Measurements from ENCODE around the gene NPDC1.

The NPDC1 gene

GRCh38 chr9:137049544-137050449 lies 3.8 kb upstream of the NPDC1 start:
- H3K27ac ChIP-seq (ENCODE audit: low read depth in 2 of 2, low read length in 2 of 2): no peak overlapping the region
- no peak overlapping the region for H3K9ac ChIP-seq (ENCODE audit: low read depth in 1 of 2, low read length in 2 of 2)
- peaks cover 11 to 32% of the 10 kb centered on the region in 2 donors for H3K27me3 ChIP-seq (ENCODE audit: control insufficient read depth in 2 of 2, insufficient read depth in 2 of 2, low read length in 2 of 2)
- peaks cover 20 to 27% of the 10 kb centered on the region in 2 donors for H3K4me1 ChIP-seq (ENCODE audit: control insufficient read depth in 2 of 2, insufficient read depth in 2 of 2, low read length in 2 of 2)
- no peak overlapping the region for H3K4me3 ChIP-seq (ENCODE audit: low read length in 2 of 2)
- no peaks in the 10 kb centered on the region for H3K36me3 ChIP-seq (ENCODE audit: control insufficient read depth in 2 of 2, insufficient read depth in 2 of 2, low read length in 2 of 2)
- no peaks in the 10 kb centered on the region for H3K9me3 ChIP-seq (ENCODE audit: control insufficient read depth in 2 of 2, low read length in 2 of 2)

DNA sequence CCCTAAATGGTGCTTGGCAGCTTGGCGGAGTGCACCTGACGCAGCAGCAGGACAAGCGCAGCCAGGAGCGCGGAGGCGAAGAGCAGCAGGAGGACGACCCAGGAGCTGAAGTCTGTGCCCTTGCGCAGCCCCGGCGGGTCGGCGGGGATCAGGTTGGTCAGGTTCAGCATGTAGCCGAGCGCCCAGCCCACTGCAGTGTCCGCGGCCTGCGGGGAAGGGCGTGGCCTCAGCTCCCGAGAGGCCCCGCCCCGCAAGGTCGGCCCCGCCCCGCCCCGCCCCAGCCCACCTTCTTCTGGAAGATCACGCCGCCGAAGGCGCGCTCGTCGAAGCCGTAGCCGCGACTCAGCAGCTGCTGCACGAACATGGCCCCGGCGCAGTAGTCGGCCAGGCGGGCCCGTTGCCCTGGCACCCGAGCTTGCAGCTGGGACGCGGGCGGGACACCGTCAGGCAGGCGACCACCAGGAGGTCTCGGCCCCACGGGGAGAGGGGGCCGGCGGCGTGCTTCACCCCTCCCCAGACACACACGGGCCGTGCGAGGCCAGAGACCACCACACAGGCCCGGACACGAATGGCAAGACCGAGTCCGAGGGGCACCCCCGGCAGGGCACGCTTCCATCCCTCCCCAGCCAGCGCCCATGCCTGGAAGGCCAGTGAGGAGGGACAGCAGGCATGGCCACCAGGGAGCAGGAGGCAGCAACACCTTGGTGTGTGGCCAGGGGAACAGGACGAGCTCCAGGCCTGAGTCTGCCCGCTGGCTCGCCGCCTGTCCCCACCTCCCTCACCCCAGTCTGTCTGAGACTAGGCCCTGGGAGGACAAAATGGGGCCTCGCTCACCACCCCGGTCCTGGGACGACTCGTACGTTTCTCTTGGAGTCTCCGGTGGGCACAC lies 2.9 kb upstream of the NPDC1 start:
- H3K4me1 ChIP-seq (ENCODE audit: control insufficient read depth in 2 of 2, insufficient read depth in 2 of 2, low read length in 2 of 2): peaks cover 23 to 29% of the 10 kb centered on the region in 2 donors
- no peaks in the 10 kb centered on the region for H3K9me3 ChIP-seq (ENCODE audit: control insufficient read depth in 2 of 2, low read length in 2 of 2)
- no peak overlapping the region for H3K27ac ChIP-seq (ENCODE audit: low read depth in 2 of 2, low read length in 2 of 2)
- no peak overlapping the region for H3K9ac ChIP-seq (ENCODE audit: low read depth in 1 of 2, low read length in 2 of 2)
- H3K4me3 ChIP-seq (ENCODE audit: low read length in 2 of 2): no peak overlapping the region
- peaks cover 11 to 36% of the 10 kb centered on the region in 2 donors for H3K27me3 ChIP-seq (ENCODE audit: control insufficient read depth in 2 of 2, insufficient read depth in 2 of 2, low read length in 2 of 2)
- no peaks in the 10 kb centered on the region for H3K36me3 ChIP-seq (ENCODE audit: control insufficient read depth in 2 of 2, insufficient read depth in 2 of 2, low read length in 2 of 2)

GRCh38 chr9:137045294-137046087 lies 486 bp downstream of the NPDC1 start:
- Histone ChIP-seq H3K4me3 (ENCODE audit: low read length in 2 of 2) (peak overlapping the region; percentile 61 to 62), H3K27me3 (ENCODE audit: control insufficient read depth in 2 of 2, insufficient read depth in 2 of 2, low read length in 2 of 2) (peaks cover 11 to 24% of the 10 kb centered on the region in 2 donors), H3K9ac (ENCODE audit: low read depth in 1 of 2, low read length in 2 of 2) (peak overlapping the region; percentile 24 to 39), H3K9me3 (ENCODE audit: control insufficient read depth in 2 of 2, low read length in 2 of 2) (no peaks in the 10 kb centered on the region), H3K27ac (ENCODE audit: low read depth in 2 of 2, low read length in 2 of 2) (peak overlapping the region; percentile 68 to 70), H3K4me1 (ENCODE audit: control insufficient read depth in 2 of 2, insufficient read depth in 2 of 2, low read length in 2 of 2) (peaks cover 20 to 25% of the 10 kb centered on the region in 2 donors), H3K36me3 (ENCODE audit: control insufficient read depth in 2 of 2, insufficient read depth in 2 of 2, low read length in 2 of 2) (no peaks in the 10 kb centered on the region)

GRCh38 chr9:137044502-137045177 lies 1.3 kb downstream of the NPDC1 start:
- Histone ChIP-seq H3K4me1 (ENCODE audit: control insufficient read depth in 2 of 2, insufficient read depth in 2 of 2, low read length in 2 of 2) (peaks cover 20 to 25% of the 10 kb centered on the region in 2 donors), H3K9me3 (ENCODE audit: control insufficient read depth in 2 of 2, low read length in 2 of 2) (no peaks in the 10 kb centered on the region), H3K4me3 (ENCODE audit: low read length in 2 of 2) (peak overlapping the region; percentile 27 to 61), H3K36me3 (ENCODE audit: control insufficient read depth in 2 of 2, insufficient read depth in 2 of 2, low read length in 2 of 2) (no peaks in the 10 kb centered on the region), H3K27ac (ENCODE audit: low read depth in 2 of 2, low read length in 2 of 2) (peak overlapping the region; percentile 61 to 68), H3K27me3 (ENCODE audit: control insufficient read depth in 2 of 2, insufficient read depth in 2 of 2, low read length in 2 of 2) (peaks cover 10 to 24% of the 10 kb centered on the region in 2 donors), H3K9ac (ENCODE audit: low read depth in 1 of 2, low read length in 2 of 2) (peak overlapping the region; percentile 39 to 56)

DNA sequence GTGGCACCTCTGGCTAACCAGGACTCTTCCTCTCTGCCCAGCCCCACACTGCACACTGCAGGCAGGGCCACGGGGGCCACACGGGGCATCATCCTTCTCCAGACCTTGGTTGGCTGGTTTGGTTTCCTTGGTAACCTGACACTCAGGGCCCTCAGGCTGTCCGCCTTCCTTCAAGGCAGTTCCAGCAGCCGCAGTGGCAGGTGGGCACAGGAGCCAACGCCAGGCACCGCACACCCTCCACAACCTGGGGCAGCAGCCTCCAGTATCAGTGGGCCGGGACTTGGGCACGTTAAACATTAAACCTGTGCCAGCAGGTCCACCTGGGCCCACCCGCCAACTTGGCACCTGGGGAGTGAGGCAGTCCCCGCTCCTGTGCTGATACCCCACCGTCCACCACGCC lies 1.9 kb downstream of the NPDC1 start:
- peak overlapping the region; percentile 13 to 61 for H3K4me3 ChIP-seq (ENCODE audit: low read length in 2 of 2)
- peak overlapping the region; percentile 17 to 39 for H3K9ac ChIP-seq (ENCODE audit: low read depth in 1 of 2, low read length in 2 of 2)
- H3K36me3 ChIP-seq (ENCODE audit: control insufficient read depth in 2 of 2, insufficient read depth in 2 of 2, low read length in 2 of 2): no peaks in the 10 kb centered on the region
- H3K4me1 ChIP-seq (ENCODE audit: control insufficient read depth in 2 of 2, insufficient read depth in 2 of 2, low read length in 2 of 2): peaks cover 20 to 25% of the 10 kb centered on the region in 2 donors
- H3K27ac ChIP-seq (ENCODE audit: low read depth in 2 of 2, low read length in 2 of 2): peak overlapping the region; percentile 61 to 68
- peaks cover 4 to 20% of the 10 kb centered on the region in 2 donors for H3K27me3 ChIP-seq (ENCODE audit: control insufficient read depth in 2 of 2, insufficient read depth in 2 of 2, low read length in 2 of 2)
- no peaks in the 10 kb centered on the region for H3K9me3 ChIP-seq (ENCODE audit: control insufficient read depth in 2 of 2, low read length in 2 of 2)

DNA sequence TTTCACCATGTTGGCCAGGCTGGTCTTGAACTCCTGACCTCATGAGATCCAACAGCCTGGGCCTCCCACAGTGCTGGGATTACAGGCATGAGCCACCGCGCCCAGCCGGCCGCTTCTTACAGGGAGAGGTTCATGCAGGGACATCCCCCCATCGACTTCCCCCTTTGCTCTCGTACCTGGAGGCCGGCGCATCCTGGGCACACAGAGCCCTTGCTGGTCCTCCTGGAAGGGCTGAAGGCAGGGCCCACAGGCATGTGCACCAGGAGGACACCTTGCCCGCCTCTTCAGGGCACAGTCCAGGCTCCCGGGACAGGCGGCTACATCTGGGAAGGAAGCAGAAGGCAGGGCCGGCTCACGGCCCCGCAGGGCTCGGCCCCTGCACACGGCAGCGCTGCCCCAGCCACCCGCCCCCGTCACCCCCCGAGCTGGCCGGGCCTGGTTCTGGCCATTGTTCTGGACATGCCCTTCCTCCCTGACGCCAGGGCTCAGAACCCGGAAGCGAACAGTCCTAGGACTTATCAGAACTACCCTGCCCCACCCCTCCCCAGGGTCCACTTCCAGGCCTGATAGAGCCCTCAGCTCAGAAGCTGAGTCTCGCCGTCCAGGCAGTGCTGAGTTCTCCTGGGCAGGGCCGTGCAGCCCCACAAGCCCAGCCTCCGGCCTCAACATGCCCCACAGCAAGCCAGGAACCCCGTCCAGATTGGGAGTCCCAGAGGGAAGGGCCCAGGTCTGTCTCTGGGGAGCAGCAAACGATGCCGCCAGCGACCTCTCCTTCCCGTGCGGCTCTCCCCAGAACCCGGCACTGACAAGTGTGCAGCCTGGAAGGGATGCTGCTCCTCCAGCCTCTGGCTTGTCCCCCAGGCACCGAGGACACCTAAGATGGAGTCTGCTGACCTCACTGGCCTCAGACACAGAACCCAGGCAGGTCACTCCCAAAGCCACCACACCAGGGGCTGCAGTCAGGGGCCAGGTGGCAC lies 2.9 kb downstream of the NPDC1 start:
- peaks cover 20 to 25% of the 10 kb centered on the region in 2 donors for H3K4me1 ChIP-seq (ENCODE audit: control insufficient read depth in 2 of 2, insufficient read depth in 2 of 2, low read length in 2 of 2)
- no peak overlapping the region for H3K9ac ChIP-seq (ENCODE audit: low read depth in 1 of 2, low read length in 2 of 2)
- no peaks in the 10 kb centered on the region for H3K36me3 ChIP-seq (ENCODE audit: control insufficient read depth in 2 of 2, insufficient read depth in 2 of 2, low read length in 2 of 2)
- no peaks in the 10 kb centered on the region for H3K9me3 ChIP-seq (ENCODE audit: control insufficient read depth in 2 of 2, low read length in 2 of 2)
- no peak overlapping the region for H3K4me3 ChIP-seq (ENCODE audit: low read length in 2 of 2)
- peaks cover 4 to 17% of the 10 kb centered on the region in 2 donors for H3K27me3 ChIP-seq (ENCODE audit: control insufficient read depth in 2 of 2, insufficient read depth in 2 of 2, low read length in 2 of 2)
- peak overlapping the region; percentile 11 to 43 for H3K27ac ChIP-seq (ENCODE audit: low read depth in 2 of 2, low read length in 2 of 2)

- Histone ChIP-seq H3K27me3 (ENCODE audit: control insufficient read depth in 2 of 2, insufficient read depth in 2 of 2, low read length in 2 of 2) (peaks cover 0 to 8% of the 10 kb centered on the region in 2 donors), H3K4me3 (ENCODE audit: low read length in 2 of 2) (no peak overlapping the region), H3K9me3 (ENCODE audit: control insufficient read depth in 2 of 2, low read length in 2 of 2) (no peaks in the 10 kb centered on the region), H3K4me1 (ENCODE audit: control insufficient read depth in 2 of 2, insufficient read depth in 2 of 2, low read length in 2 of 2) (peaks cover 17 to 21% of the 10 kb centered on the region in 2 donors), H3K36me3 (ENCODE audit: control insufficient read depth in 2 of 2, insufficient read depth in 2 of 2, low read length in 2 of 2) (no peaks in the 10 kb centered on the region), H3K27ac (ENCODE audit: low read depth in 2 of 2, low read length in 2 of 2) (no peak overlapping the region), H3K9ac (ENCODE audit: low read depth in 1 of 2, low read length in 2 of 2) (no peak overlapping the region)
These were observed 4.9 kb downstream of the NPDC1 start for GRCh38 chr9:137041124-137041523.

GRCh38 chr9:137040568-137040967 lies 5.4 kb downstream of the NPDC1 start:
- H3K27me3 ChIP-seq (ENCODE audit: control insufficient read depth in 2 of 2, insufficient read depth in 2 of 2, low read length in 2 of 2): peaks cover 0 to 8% of the 10 kb centered on the region in 2 donors
- no peak overlapping the region for H3K4me3 ChIP-seq (ENCODE audit: low read length in 2 of 2)
- no peak overlapping the region for H3K9ac ChIP-seq (ENCODE audit: low read depth in 1 of 2, low read length in 2 of 2)
- peaks cover 14 to 21% of the 10 kb centered on the region in 2 donors for H3K4me1 ChIP-seq (ENCODE audit: control insufficient read depth in 2 of 2, insufficient read depth in 2 of 2, low read length in 2 of 2)
- H3K36me3 ChIP-seq (ENCODE audit: control insufficient read depth in 2 of 2, insufficient read depth in 2 of 2, low read length in 2 of 2): no peaks in the 10 kb centered on the region
- H3K9me3 ChIP-seq (ENCODE audit: control insufficient read depth in 2 of 2, low read length in 2 of 2): no peaks in the 10 kb centered on the region
- no peak overlapping the region for H3K27ac ChIP-seq (ENCODE audit: low read depth in 2 of 2, low read length in 2 of 2)

All from mucosa of rectum (tissue), 2 donors.